H9 (cell line): ENCODE data around the gene ZBTB48. TPM values are rescaled to one million over a fixed set of nuclear protein-coding genes. Genes with fewer than 3 reads are reported as not detected.

Source experiments
- DNase-seq: peaks from one replicate; pipeline ENCODE4 v3.0.0-alpha.2; 2017
- H2AFZ ChIP-seq: one replicate; pipeline ENCODE4 v1.6.1; 2013; ENCODE audit warnings: mild to moderate bottlenecking, low read length, control low read depth, moderate library complexity
- H2AK5ac ChIP-seq: 2 replicates; pipeline ENCODE4 v1.6.1; 2013; ENCODE audit warnings: low read length, control low read depth, mixed read lengths; ENCODE audit not compliant: insufficient read length
- H2BK120ac ChIP-seq: one replicate; pipeline ENCODE4 v1.6.1; 2013; ENCODE audit warnings: low read depth, mild to moderate bottlenecking, low read length, control low read depth, inconsistent platforms; ENCODE audit not compliant: poor library complexity, severe bottlenecking
- H2BK12ac ChIP-seq: 2 replicates; pipeline ENCODE4 v1.6.1; 2013; ENCODE audit warnings: low read length, control low read depth, mixed read lengths, low read depth; ENCODE audit not compliant: insufficient read length
- H2BK15ac ChIP-seq: 2 replicates; pipeline ENCODE4 v1.6.1; 2013; ENCODE audit warnings: low read depth, low read length, control low read depth
- H2BK20ac ChIP-seq: one replicate; pipeline ENCODE4 v1.6.1; 2013; ENCODE audit warnings: low read depth, mild to moderate bottlenecking, low read length, control low read depth, inconsistent platforms; ENCODE audit not compliant: poor library complexity, severe bottlenecking
- H2BK5ac ChIP-seq: 2 replicates; pipeline ENCODE4 v1.6.1; 2013; ENCODE audit warnings: low read length, control low read depth, mixed read lengths; ENCODE audit not compliant: insufficient read length
- H3K14ac ChIP-seq: 2 replicates; pipeline ENCODE4 v1.6.1; 2013; ENCODE audit warnings: low read length, control low read depth; ENCODE audit not compliant: insufficient read depth
- H3K18ac ChIP-seq: 2 replicates; pipeline ENCODE4 v1.6.1; 2013; ENCODE audit warnings: low read depth, mild to moderate bottlenecking, mixed read lengths, low read length, control low read depth; ENCODE audit not compliant: insufficient read length
- H3K23ac ChIP-seq: 2 replicates; pipeline ENCODE4 v1.6.1; 2013; ENCODE audit warnings: low read length, control low read depth, mixed read lengths, low read depth; ENCODE audit not compliant: insufficient read length
- H3K23me2 ChIP-seq: 2 replicates; pipeline ENCODE4 v1.6.1; 2013; ENCODE audit warnings: low read depth, mild to moderate bottlenecking, mixed read lengths, low read length, control low read depth; ENCODE audit not compliant: insufficient read length, poor library complexity, severe bottlenecking
- H3K27ac ChIP-seq: 2 replicates; pipeline ENCODE4 v1.5.1; 2013; ENCODE audit warnings: low read length, control low read depth, mixed read lengths, low read depth; ENCODE audit not compliant: insufficient read length
- H3K27me3 ChIP-seq: 2 replicates; pipeline ENCODE4 v1.6.1; 2013; ENCODE audit warnings: low read length, control low read depth, inconsistent platforms; ENCODE audit not compliant: insufficient read depth
- H3K4ac ChIP-seq: 2 replicates; pipeline ENCODE4 v1.6.1; 2013; ENCODE audit warnings: low read depth, mild to moderate bottlenecking, control low read depth, inconsistent platforms, low read length, moderate library complexity
- H3K4me1 ChIP-seq: 2 replicates; pipeline ENCODE4 v1.6.1; 2013; ENCODE audit warnings: low read length, control low read depth, inconsistent platforms; ENCODE audit not compliant: insufficient read depth
- H3K4me2 ChIP-seq: 2 replicates; pipeline ENCODE4 v1.6.1; 2013; ENCODE audit warnings: low read length, control low read depth, mixed read lengths; ENCODE audit not compliant: insufficient read length, insufficient read depth
- H3K56ac ChIP-seq: 2 replicates; pipeline ENCODE4 v1.6.1; 2013; ENCODE audit warnings: low read depth, mild to moderate bottlenecking, mixed read lengths, low read length, control low read depth; ENCODE audit not compliant: insufficient read length
- H3K79me1 ChIP-seq: 2 replicates; pipeline ENCODE4 v1.6.1; 2013; ENCODE audit warnings: low read depth, mild to moderate bottlenecking, moderate library complexity, low read length, control low read depth, inconsistent platforms; ENCODE audit not compliant: insufficient read depth, poor library complexity, severe bottlenecking
- H3K79me2 ChIP-seq: 2 replicates; pipeline ENCODE4 v1.6.1; 2013; ENCODE audit warnings: low read length, control low read depth, inconsistent platforms; ENCODE audit not compliant: insufficient read depth
- H3K9ac ChIP-seq: 2 replicates; pipeline ENCODE4 v1.6.1; 2013; ENCODE audit warnings: low read length, control low read depth, mixed read lengths; ENCODE audit not compliant: insufficient read length; ENCODE audit errors: extremely low read depth
- H3K9me3 ChIP-seq: one replicate; pipeline ENCODE4 v1.6.1; 2013; ENCODE audit warnings: low read depth, low read length, inconsistent platforms; ENCODE audit not compliant: control insufficient read depth
- H3T11ph ChIP-seq: one replicate; pipeline ENCODE4 v1.6.1; 2013; ENCODE audit warnings: mild to moderate bottlenecking, low read length, control low read depth, inconsistent platforms
- H4K20me1 ChIP-seq: one replicate; pipeline ENCODE4 v1.6.1; 2013; ENCODE audit not compliant: control insufficient read depth, insufficient read length, insufficient read depth
- H4K5ac ChIP-seq: 2 replicates; pipeline ENCODE4 v1.6.1; 2013; ENCODE audit warnings: low read depth, mild to moderate bottlenecking, mixed read lengths, low read length, control low read depth; ENCODE audit not compliant: insufficient read length
- H4K8ac ChIP-seq: replicated peaks from 2 replicates; pipeline ENCODE4 v1.6.1; 2013; ENCODE audit warnings: low read length, control low read depth, mixed read lengths, low read depth; ENCODE audit not compliant: insufficient read length
- H4K91ac ChIP-seq: 2 replicates; pipeline ENCODE4 v1.6.1; 2013; ENCODE audit warnings: low read depth, mild to moderate bottlenecking, moderate library complexity, mixed read lengths, low read length, control low read depth; ENCODE audit not compliant: insufficient read length
- H3K27ac Mint-ChIP-seq, 3 experiments: 2 replicates in 2 of 3; 3 replicates in 1 of 3; pipeline ENCODE4 v1.8.0; 2020 to 2021; ENCODE audit warnings: mixed read lengths in 3 of 3, mild to moderate bottlenecking in 1 of 3, moderate library complexity in 1 of 3
- H3K27me3 Mint-ChIP-seq: 2 replicates; pipeline ENCODE4 v1.8.0; 2021; ENCODE audit warnings: low read depth, mild to moderate bottlenecking, moderate library complexity, mixed read lengths
- H3K36me3 Mint-ChIP-seq, 3 experiments: 2 replicates in 2 of 3; 3 replicates in 1 of 3; pipeline ENCODE4 v1.8.0; 2020 to 2021; ENCODE audit warnings: low read depth in 3 of 3, mixed read lengths in 3 of 3; ENCODE audit not compliant: insufficient read depth in 1 of 3
- H3K4me1 Mint-ChIP-seq, 2 experiments: 2 replicates each; pipeline ENCODE4 v1.8.0; 2020; ENCODE audit warnings: mixed read lengths in 2 of 2
- H3K4me3 Mint-ChIP-seq, 2 experiments: 2 replicates in 1 of 2; 3 replicates in 1 of 2; pipeline ENCODE4 v1.8.0; 2020 to 2021; ENCODE audit warnings: mild to moderate bottlenecking in 2 of 2, mixed read lengths in 2 of 2, moderate library complexity in 1 of 2
- H3K9me3 Mint-ChIP-seq, 2 experiments: 2 replicates in 1 of 2; 3 replicates in 1 of 2; pipeline ENCODE4 v1.8.0; 2020; ENCODE audit warnings: mild to moderate bottlenecking in 2 of 2, mixed read lengths in 2 of 2, moderate library complexity in 1 of 2
- WGBS: extraction: QIAGEN DNeasy Blood & Tissue Kit; methylation state at CpG from one replicate; pipeline ENCODE4 v1.1.7; 2013; ENCODE audit warnings: missing lambda C conversion rate, low lambda C conversion rate, mixed read lengths; ENCODE audit not compliant: insufficient read length; ENCODE audit errors: extremely low coverage; 5-methylcytosine and 5-hydroxymethylcytosine counted together
- total RNA-seq: library from RNA; stranded (reverse); gene quantifications from 2 replicates; pipeline ENCODE4 v1.2.1, GENCODE V29; 2021
- TF ChIP-seq, protein P1 (sequence below): fragments of 200-600 bp; sonication (generic); conservative IDR thresholded peaks from 3 replicates; pipeline ENCODE4 v1.8.0; 2021; ENCODE audit warnings: antibody characterized with exemption, mild to moderate bottlenecking

Gene ZBTB48
- total RNA-seq, 1 experiment from 2014 or later: 33.2 TPM

DNA sequence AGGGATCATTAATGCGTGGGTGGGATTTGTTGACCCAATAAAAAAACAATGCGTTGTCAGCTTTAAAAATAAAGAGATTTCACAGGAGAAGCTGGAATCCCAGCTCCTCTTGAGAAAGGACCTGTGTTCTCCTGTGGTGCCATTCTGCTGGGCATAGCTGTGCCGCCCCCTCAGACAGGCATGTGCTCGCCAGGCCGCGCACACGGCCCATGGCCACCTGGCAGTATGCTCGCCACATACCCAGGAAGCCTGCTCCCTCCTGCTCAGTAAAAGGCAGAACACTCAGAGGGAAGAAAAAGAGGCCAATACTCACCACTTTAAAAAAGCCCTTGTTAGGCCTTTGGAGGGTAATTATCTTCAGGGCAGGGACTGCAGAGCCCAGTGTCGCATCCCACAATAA, 58.0 kb downstream of the ZBTB48 start:
- no peak overlapping the region for H2BK12ac ChIP-seq
- H2AK5ac ChIP-seq: no peak overlapping the region
- no peaks in the 10 kb centered on the region for H3K79me1 ChIP-seq
- H4K8ac ChIP-seq: no peak overlapping the region
- H3T11ph ChIP-seq: no peak overlapping the region
- Mint-ChIP-seq H3K27ac (no peak overlapping the region), H3K4me3 (no peak overlapping the region), H3K27me3 (no peaks in the 10 kb centered on the region; the same call in 1 of the 2 replicates), H3K9me3 (no peaks in the 10 kb centered on the region), H3K36me3 (peaks cover 37 to 93% (median 89%) of the 10 kb centered on the region in 3 experiments), H3K4me1 (no peaks in the 10 kb centered on the region)
- H3K14ac ChIP-seq: no peak overlapping the region
- H3K56ac ChIP-seq: no peak overlapping the region
- no peak for DNase-seq
- no peak overlapping the region for H2AFZ ChIP-seq
- H3K27me3 ChIP-seq: no peaks in the 10 kb centered on the region
- no peak overlapping the region for H2BK5ac ChIP-seq
- no peak overlapping the region for H3K18ac ChIP-seq
- H3K4me1 ChIP-seq: no peaks in the 10 kb centered on the region
- H4K91ac ChIP-seq: no peak overlapping the region
- H2BK15ac ChIP-seq: no peak overlapping the region
- no peak overlapping the region for H3K4me2 ChIP-seq
- no peak overlapping the region for H3K23ac ChIP-seq
- no CpG with 5 or more reads among the region's 9 CpGs for WGBS
- no peak overlapping the region for H4K5ac ChIP-seq
- no peak overlapping the region for H3K4ac ChIP-seq
- no peaks in the 10 kb centered on the region for H3K23me2 ChIP-seq
- no peaks in the 10 kb centered on the region for H3K9me3 ChIP-seq
- H3K79me2 ChIP-seq: no peaks in the 10 kb centered on the region
- no peak overlapping the region for H2BK120ac ChIP-seq
- H3K27ac ChIP-seq: no peak overlapping the region
- no peak overlapping the region for H2BK20ac ChIP-seq
- no peaks in the 10 kb centered on the region for H4K20me1 ChIP-seq
- TF ChIP-seq, protein P1, sequence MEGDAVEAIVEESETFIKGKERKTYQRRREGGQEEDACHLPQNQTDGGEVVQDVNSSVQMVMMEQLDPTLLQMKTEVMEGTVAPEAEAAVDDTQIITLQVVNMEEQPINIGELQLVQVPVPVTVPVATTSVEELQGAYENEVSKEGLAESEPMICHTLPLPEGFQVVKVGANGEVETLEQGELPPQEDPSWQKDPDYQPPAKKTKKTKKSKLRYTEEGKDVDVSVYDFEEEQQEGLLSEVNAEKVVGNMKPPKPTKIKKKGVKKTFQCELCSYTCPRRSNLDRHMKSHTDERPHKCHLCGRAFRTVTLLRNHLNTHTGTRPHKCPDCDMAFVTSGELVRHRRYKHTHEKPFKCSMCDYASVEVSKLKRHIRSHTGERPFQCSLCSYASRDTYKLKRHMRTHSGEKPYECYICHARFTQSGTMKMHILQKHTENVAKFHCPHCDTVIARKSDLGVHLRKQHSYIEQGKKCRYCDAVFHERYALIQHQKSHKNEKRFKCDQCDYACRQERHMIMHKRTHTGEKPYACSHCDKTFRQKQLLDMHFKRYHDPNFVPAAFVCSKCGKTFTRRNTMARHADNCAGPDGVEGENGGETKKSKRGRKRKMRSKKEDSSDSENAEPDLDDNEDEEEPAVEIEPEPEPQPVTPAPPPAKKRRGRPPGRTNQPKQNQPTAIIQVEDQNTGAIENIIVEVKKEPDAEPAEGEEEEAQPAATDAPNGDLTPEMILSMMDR: peak; percentile 28; the same call in 1 of the 3 replicates
- H3K9ac ChIP-seq: no peak overlapping the region
